GM12864 (cell line): ENCODE results near the gene PACC1.

Experiments used
- DNase-seq: peaks from one replicate; pipeline ENCODE4 v3.0.0-alpha.2; 2011; ENCODE audit warnings: low read depth
- H3K4me3 ChIP-seq: 2 replicates; pipeline ENCODE4 v1.5.1; 2011; ENCODE audit warnings: mild to moderate bottlenecking, low read depth, low read length, control low read depth
- CTCF ChIP-seq: IDR thresholded peaks from 2 replicates; pipeline ENCODE4 v1.5.1; 2011; ENCODE audit warnings: low read depth, mild to moderate bottlenecking, moderate library complexity, low read length, control low read depth, inconsistent platforms; ENCODE audit errors: missing control alignments

PACC1 gene

DNA sequence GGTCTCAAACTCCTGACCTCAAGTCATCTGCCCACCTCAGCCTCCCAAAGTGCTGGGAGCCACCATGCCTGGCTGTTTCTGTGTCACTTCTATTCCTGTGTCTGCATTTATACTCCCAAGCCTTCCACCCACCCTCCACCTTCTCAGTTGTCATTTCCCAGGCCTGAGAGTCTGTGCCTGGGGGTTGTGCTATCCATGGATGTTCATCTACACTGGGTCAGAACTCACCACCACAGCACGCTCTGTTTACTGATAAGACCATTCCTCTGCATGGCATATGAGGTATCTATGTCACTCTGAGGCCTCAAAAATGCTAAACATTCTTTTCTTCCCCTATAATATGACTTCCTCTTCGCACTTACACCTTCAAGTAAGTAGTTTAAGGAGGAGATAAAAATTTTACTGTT lies 24.1 kb upstream of the PACC1 start:
- H3K4me3 ChIP-seq = no peak overlapping the region
- no peak for DNase-seq
- TF ChIP-seq CTCF = no peak

- DNase-seq = no peak
- H3K4me3 ChIP-seq = no peak overlapping the region
- TF ChIP-seq CTCF = no peak
Observed at GRCh38 chr1:212437179-212437798, 22.6 kb upstream of the PACC1 start.

DNA sequence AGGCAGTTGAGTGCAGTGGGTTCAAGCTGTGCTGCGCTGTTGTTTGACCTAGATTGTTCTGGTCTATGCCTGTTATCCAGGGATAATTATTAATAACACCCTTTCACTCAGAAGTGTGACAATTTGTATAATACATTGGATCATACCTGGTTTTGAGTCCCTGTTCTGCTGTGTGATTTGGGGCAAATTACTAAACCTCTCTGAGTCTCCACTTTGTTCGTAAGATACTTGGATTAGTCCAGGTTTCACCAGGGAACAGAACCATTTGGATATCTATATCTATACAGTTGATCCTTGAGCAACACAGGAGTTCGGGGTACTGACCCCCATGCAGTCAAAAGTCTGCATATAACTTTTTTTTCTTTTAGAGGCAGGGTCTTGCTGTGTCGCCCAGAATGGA lies 20.3 kb upstream of the PACC1 start:
- no peak for TF ChIP-seq CTCF
- H3K4me3 ChIP-seq = no peak overlapping the region
- DNase-seq = no peak

DNA sequence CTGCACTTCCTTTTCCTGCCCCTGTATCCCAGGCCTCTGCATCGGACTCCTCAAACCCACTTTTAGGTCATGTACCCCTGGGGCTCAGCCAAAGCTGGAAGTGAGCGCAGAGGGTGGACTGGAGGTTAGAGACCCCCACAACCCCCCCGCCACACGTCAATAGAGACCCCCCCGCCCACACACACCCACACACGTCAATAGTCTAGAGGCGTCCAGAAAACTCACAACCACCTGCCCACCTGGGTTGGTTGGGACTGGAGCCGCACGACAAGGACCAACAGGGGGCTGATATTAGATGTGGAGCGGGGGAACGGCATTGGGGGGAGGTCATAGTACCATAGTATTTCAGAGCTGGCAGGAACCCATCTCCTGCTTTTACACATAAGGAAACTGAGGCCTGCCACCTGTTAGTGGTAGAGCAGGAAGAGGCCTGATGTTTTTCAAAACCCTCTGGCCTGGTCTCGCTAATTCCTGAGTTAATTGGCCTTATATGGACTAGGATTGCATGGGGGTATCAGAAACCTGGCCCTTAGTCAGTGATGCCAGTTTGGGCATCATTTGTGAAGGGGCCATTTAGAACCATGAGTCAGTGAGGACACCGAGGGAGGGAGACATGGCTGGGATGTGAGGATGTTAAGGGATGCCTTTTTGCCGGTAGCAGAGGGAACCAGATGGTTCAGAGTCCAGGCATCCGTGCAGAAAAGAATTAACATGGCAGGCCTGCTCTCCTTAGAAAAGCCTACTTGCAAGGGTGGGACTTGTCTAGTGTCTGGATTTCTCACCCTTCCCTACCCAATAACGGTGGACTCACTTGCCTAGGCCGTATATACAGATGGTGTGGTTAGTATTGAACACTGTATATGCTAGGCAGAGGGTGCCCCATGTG lies 19.1 kb upstream of the PACC1 start:
- H3K4me3 ChIP-seq = peak overlapping the region; percentile 78
- no peak for TF ChIP-seq CTCF
- no peak for DNase-seq

DNA sequence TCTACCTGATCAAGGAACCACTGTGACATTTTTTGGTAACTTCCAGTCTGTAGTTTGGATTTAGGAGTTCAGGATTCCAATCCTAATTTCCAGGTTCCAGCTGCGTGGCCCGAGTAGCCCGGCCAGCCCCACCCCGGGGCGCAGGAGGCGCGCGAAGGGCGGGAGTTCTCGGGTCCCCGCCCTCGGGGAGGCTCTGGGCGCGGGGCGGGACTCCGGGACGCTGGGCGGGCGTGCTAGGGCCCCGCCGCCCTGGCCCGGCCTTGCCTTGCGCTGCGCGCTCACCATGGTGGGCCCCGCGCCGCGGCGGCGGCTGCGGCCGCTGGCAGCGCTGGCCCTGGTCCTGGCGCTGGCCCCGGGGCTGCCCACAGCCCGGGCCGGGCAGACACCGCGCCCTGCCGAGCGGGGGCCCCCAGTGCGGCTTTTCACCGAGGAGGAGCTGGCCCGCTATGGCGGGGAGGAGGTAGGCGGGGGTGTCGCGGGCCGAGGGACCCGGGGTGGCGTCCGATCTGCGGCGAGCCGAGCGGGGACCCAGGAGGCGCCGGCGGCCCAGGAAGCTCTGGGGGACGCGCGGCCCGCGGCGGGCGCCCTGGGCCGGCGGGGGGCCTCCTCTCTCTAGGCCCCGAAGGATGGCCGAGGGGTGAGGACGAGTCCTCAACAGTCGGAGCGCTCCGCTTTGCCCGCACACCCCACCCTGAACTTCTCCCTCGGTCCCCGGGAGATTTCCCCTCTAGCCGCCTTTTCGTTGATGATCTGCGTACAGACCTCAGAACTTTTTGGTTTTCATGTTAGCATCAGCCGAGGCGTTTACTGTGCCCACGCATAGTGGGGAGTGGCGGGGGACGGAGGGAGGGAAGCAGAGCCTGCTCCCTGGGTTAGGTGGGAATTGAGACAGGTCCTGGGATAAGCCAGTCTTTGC lies 18.2 kb upstream of the PACC1 start, which contains the start of gene NENF:
NENF (plus strand) TSS at position 260 of the 916 bp plus-strand sequence; CDS start at position 284, 24 bp downstream.
- no peak for TF ChIP-seq CTCF
- H3K4me3 ChIP-seq = peak within 1 kb of the TSS; percentile 78
- DNase-seq = no peak

GRCh38 chr1:212432272-212432660 lies 17.6 kb upstream of the PACC1 start:
- DNase-seq = no peak
- TF ChIP-seq CTCF = no peak
- peak overlapping the region; percentile 78 for H3K4me3 ChIP-seq
